GM18499 (cell line): Measurements from ENCODE around the gene GABARAPL2.
"Not testable (repeated sequence)": the region's sequence is repeated elsewhere in the genome, so short reads cannot be mapped to it uniquely, and the experiment has no call there.

ENCODE experiments used
- ATAC-seq: cut with Tn5 transposase; IDR thresholded peaks from one replicate; pipeline ENCODE4 v1.9.1; 2021; ENCODE audit warnings: moderate number of reproducible peaks; ENCODE audit not compliant: insufficient read depth, unreplicated experiment

GABARAPL2 gene

GRCh38 chr16:75588716-75589115 lies 22.5 kb downstream of the GABARAPL2 start:
- no peak for ATAC-seq

DNA sequence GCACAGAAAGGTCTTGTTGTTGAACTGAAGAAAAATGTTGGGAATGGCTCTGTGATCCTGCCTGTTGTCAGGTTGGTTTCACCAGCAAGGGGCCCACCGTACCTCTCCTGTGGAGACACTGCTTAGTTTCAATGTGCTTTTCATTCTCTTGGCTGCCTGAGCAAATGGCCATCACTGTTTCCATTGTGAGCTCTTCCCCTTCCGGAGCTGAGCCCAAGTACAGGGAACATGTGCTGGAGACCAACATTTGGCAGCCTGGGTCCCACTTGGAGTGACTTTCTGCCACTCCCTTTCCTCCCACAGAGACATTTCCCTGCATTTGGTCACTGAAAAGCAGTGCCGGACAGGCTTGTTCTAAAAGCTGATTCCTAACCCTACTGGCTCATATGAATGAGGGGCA lies 23.1 kb downstream of the GABARAPL2 start:
- ATAC-seq, result no peak

DNA sequence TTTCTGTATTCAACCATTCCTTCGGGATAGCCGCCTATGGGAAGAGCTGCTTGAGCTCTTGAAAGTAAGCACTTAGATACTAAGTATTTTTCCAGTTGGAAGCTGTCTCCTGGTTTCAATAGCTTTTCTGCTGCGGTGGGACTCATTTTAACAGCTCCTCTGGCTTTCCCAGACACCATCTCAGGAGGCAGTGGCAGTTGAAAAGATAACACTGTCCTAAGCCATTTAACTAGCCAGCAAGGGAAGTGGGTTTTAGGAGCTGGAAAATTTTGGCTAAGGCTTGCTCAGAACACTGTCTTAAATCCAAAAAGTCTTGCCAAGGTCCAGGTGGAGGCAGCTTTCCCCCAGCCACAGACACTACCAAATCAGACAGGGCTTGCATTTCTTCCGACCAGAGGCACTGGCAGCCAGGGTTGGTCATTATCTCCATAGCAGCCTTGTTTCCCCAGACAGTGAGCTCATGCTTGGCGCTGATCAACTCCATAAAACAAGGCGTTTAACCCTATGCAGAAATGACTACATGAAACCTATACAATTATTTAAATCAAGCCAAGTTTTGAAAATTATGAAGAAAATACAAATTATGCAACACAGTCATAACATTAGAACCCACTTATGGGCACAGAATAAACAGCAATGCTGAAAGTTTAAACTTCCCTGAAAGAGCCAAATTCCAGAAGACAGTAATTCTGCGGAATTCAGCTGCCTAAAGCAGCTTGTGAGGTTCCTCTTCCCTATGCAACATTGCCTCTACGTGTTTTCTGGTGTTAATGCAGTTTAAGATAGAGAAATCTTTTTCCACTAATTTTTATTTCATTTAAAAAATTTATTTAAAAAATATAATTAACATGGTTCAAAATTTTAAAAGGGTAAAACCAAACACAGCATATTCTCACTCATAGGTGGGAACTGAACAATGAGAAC lies 25.0 kb downstream of the GABARAPL2 start:
- no peak for ATAC-seq

DNA sequence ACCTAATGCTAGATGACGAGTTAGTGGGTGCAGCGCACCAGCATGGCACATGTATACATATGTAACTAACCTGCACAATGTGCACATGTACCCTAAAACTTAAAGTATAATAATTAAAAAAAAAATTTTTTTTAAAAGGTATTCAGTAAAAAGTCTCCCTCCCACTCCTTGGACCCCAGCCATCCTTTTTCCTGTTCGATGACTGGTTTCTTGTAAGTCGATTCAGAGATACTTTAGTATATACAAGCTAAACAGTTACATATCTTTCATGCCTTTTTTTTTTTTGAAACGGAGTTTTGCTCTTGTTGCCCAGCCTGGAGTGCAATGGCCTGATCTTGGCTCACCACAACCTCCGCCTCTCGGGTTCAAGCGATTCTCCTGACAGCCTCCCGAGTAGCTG lies 25.7 kb downstream of the GABARAPL2 start:
- ATAC-seq, result not testable (repeated sequence)

GRCh38 chr16:75593308-75593707 lies 27.1 kb downstream of the GABARAPL2 start:
- no peak for ATAC-seq

GRCh38 chr16:75593825-75594820 lies 27.9 kb downstream of the GABARAPL2 start:
- no peak for ATAC-seq

- ATAC-seq, result no peak
Measured at GRCh38 chr16:75599452-75600277, 33.5 kb downstream of the GABARAPL2 start.

DNA sequence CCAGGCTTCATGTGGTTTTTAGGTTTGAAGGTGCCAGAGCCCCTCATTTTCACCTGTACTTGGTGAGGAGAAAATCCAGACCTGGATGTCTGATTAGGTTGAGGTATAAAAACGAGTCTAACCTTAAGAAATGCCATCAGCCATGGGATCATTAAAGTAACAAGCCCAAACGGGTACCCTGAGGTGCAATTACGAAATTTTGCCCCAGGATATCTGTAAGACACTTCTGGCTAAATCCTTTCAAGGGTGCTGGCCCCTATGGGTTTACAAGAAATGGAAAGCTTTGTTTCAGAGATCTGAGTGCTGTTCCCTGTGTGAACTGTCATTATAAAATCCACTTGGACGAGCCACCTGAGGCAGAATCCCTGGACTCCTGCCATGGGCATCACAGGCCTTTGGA lies 37.1 kb downstream of the GABARAPL2 start:
- ATAC-seq, result no peak

GRCh38 chr16:75606507-75606906 lies 40.3 kb downstream of the GABARAPL2 start:
- no peak for ATAC-seq

- ATAC-seq, result no peak
Measured at GRCh38 chr16:75614066-75614897, 48.1 kb downstream of the GABARAPL2 start.

GRCh38 chr16:75615619-75616018 lies 49.4 kb downstream of the GABARAPL2 start:
- ATAC-seq, result no peak

- ATAC-seq, result no peak
Measured at GRCh38 chr16:75616521-75617010, 50.4 kb downstream of the GABARAPL2 start.

- ATAC-seq, result no peak
Measured at GRCh38 chr16:75617121-75617520, 50.9 kb downstream of the GABARAPL2 start.

DNA sequence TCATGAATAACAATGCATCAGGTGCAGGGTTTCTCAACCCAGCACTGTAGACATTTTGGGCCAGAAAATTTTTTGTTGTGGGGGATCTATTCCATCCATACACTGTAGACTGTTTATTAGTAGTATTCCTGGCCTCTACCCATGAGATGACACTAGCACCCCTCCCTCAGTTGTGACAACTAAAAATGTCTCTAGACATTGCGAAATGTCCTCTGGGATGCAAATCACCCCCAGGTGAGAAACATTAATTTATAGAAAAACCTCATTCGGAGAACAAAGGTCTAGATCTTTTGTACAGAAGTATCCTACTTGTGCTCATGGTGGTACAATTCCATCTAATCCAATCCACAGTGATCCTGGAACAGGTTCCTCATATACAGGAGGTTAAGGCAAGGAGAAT lies 52.6 kb downstream of the GABARAPL2 start:
- no peak for ATAC-seq

DNA sequence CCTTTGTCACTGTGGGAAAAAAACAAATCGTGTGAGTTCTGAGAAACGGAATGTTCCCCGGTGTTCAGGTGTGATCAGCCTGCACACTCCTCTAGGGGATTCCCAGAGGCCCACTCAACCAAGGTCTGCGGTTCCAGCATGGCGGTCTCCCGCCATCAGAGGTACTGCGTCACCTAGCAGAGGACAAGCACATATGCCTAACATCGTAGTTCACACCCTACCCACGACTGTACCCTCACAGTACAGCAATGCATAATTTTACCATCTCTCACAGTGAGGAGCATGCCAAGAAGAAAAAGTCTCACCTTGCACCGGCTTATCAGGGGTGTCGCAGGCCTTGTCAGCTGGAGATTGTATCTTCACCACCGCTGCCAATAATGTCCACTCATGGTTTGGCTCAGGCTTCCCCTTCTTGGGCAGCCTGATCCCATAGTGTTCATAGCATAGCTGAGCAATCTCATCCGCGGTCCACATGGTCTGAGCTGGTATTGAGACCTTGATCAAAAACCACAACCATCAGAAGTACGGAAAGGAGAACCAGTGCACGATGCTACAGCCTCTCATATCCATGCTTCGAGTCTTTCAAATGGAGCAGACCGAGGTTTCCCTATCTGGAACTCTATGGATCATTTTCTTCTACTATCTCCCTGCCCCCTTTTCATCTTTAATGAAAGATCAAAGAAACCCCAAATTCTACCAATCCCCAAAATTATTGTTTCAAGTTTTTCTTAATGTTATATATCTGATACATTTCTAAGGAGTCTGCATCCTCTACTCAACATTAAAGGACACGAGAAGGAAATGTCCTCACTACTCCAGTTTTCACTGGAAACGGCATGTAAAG lies 54.4 kb downstream of the GABARAPL2 start:
- no peak for ATAC-seq

GRCh38 chr16:75621170-75621477 lies 54.9 kb downstream of the GABARAPL2 start:
- no peak for ATAC-seq

GRCh38 chr16:75622761-75623605 lies 56.8 kb downstream of the GABARAPL2 start, which contains the start of gene ADAT1:
Gene ADAT1 (minus strand): TSS chr16:75623281. CDS start chr16:75620799, 2,482 bp downstream.
- peak; percentile 50 for ATAC-seq
